Fibroblast of lung (primary cell): ENCODE results near the gene PRKACB. TPM values are rescaled to one million over a fixed set of nuclear protein-coding genes. Genes with fewer than 3 reads are reported as not detected.
A peak's percentile ranks its signal among the peaks of the same experiment; 100 is the strongest.

ENCODE experiments used
- DNase-seq, 2 donors: peaks; one replicate each; pipeline versions ENCODE4 v3.0.0 to v3.0.0-alpha.2; 2010; ENCODE audit warnings: low read depth in 2 of 2
- H2AFZ ChIP-seq: 2 replicates; pipeline ENCODE4 v1.5.1; 2012; ENCODE audit warnings: low read length, control low read depth, inconsistent platforms
- H3K27ac ChIP-seq: 2 replicates; pipeline ENCODE4 v1.5.1; 2011; ENCODE audit warnings: low read length, control low read depth; ENCODE audit not compliant: insufficient read depth
- H3K27me3 ChIP-seq: 2 replicates; pipeline ENCODE4 v1.5.1; 2011; ENCODE audit warnings: mild to moderate bottlenecking, low read length; ENCODE audit not compliant: control insufficient read depth, insufficient read depth
- H3K36me3 ChIP-seq: 2 replicates; pipeline ENCODE4 v1.5.1; 2011; ENCODE audit warnings: low read length; ENCODE audit not compliant: control insufficient read depth, insufficient read depth
- H3K4me1 ChIP-seq: 2 replicates; pipeline ENCODE4 v1.5.1; 2011; ENCODE audit warnings: low read length; ENCODE audit not compliant: control insufficient read depth, insufficient read depth; ENCODE audit errors: extremely low read depth
- H3K4me2 ChIP-seq: 2 replicates; pipeline ENCODE4 v1.5.1; 2011; ENCODE audit warnings: low read length, control low read depth; ENCODE audit not compliant: insufficient read depth; ENCODE audit errors: extremely low read depth
- H3K4me3 ChIP-seq, 4 experiments: fragments of 200-600 bp in 1 of 4; sonication (generic) in 1 of 4; replicated peaks in 1 of 4; 2 replicates each; pipeline ENCODE4 v1.5.1; 2011 to 2016; ENCODE audit warnings: low read length in 4 of 4, low read depth in 3 of 4, mild to moderate bottlenecking in 3 of 4, control low read depth in 2 of 4, inconsistent platforms in 1 of 4, mixed read lengths in 1 of 4; ENCODE audit not compliant: insufficient read depth in 1 of 4; ENCODE audit errors: control extremely low read depth in 1 of 4
- H3K79me2 ChIP-seq: 2 replicates; pipeline ENCODE4 v1.5.1; 2012; ENCODE audit warnings: mild to moderate bottlenecking, low read length, inconsistent platforms; ENCODE audit not compliant: control insufficient read depth, insufficient read depth
- H3K9ac ChIP-seq: 2 replicates; pipeline ENCODE4 v1.5.1; 2011; ENCODE audit warnings: mild to moderate bottlenecking, low read length, control low read depth; ENCODE audit not compliant: insufficient read depth
- H3K9me3 ChIP-seq: 2 replicates; pipeline ENCODE4 v1.5.1; 2012; ENCODE audit warnings: low read depth, low read length; ENCODE audit not compliant: control insufficient read depth, insufficient read depth
- H4K20me1 ChIP-seq: 2 replicates; pipeline ENCODE4 v1.5.1; 2011; ENCODE audit warnings: low read length; ENCODE audit not compliant: control insufficient read depth, insufficient read depth; ENCODE audit errors: extremely low read depth
- CTCF ChIP-seq, 2 donors: IDR thresholded peaks in 1 of 2; conservative IDR thresholded peaks in 1 of 2; 1 replicate in 1 of 2; 2 replicates in 1 of 2; pipeline ENCODE4 v1.5.1; 2011 to 2012; ENCODE audit warnings: low read length in 2 of 2, control low read depth in 1 of 2, inconsistent platforms in 1 of 2, low read depth in 1 of 2, mild to moderate bottlenecking in 1 of 2
- EZH2 ChIP-seq: IDR thresholded peaks from 2 replicates; pipeline ENCODE4 v1.5.1; 2012; ENCODE audit warnings: low read length, control low read depth, mild to moderate bottlenecking; ENCODE audit errors: missing control alignments
- polyA plus RNA-seq, 2 donors: library from polyadenylated mRNA; depleted of rRNA in 1 of 2; stranded (reverse) in 1 of 2; unstranded in 1 of 2; fragments of >200 nt; gene quantifications; 2 replicates each; pipeline ENCODE4 v1.2.1, GENCODE V29; 2011 to 2012; ENCODE audit warnings: missing spikeins in 1 of 2
- total RNA-seq: library from RNA; depleted of rRNA; stranded (reverse); fragments of >200 nt; gene quantifications from 2 replicates; pipeline ENCODE4 v1.2.1, GENCODE V29; 2014

PRKACB gene
- total and polyA plus RNA-seq, 2 donors (not counting 1 experiment from before 2014, with no cell fraction given), result 22.0 to 32.6 TPM

- Histone ChIP-seq H3K4me2 (no peak overlapping the region), H3K27ac (no peak overlapping the region), H3K36me3 (no peaks in the 10 kb centered on the region), H3K79me2 (no peaks in the 10 kb centered on the region), H4K20me1 (no peaks in the 10 kb centered on the region), H2AFZ (no peak overlapping the region), H3K9me3 (no peaks in the 10 kb centered on the region), H3K9ac (no peak overlapping the region), H3K4me3 (no peak overlapping the region), H3K27me3 (no peaks in the 10 kb centered on the region), H3K4me1 (no peaks in the 10 kb centered on the region)
- peak; percentile 96 to 97 for DNase-seq
- TF ChIP-seq EZH2, result no peak
- TF ChIP-seq CTCF (conservative IDR thresholded peaks at IDR 0.05 in 1 of 2, IDR thresholded peaks at IDR 0.05 in 1 of 2; ENCODE audit: low read depth in 1 of 2, low read length in 2 of 2), result no peak
Observed at GRCh38 chr1:84247425-84248220, 103.6 kb downstream of the PRKACB start.

GRCh38 chr1:84250668-84251067 lies 106.6 kb downstream of the PRKACB start:
- no peak overlapping the region for H3K9ac ChIP-seq
- H3K4me2 ChIP-seq, result no peak overlapping the region
- H2AFZ ChIP-seq, result no peak overlapping the region
- no peak for TF ChIP-seq CTCF (conservative IDR thresholded peaks at IDR 0.05 in 1 of 2, IDR thresholded peaks at IDR 0.05 in 1 of 2; ENCODE audit: low read depth in 1 of 2, low read length in 2 of 2)
- TF ChIP-seq EZH2, result no peak
- H3K36me3 ChIP-seq, result no peaks in the 10 kb centered on the region
- no peaks in the 10 kb centered on the region for H3K9me3 ChIP-seq
- H3K27ac ChIP-seq, result no peak overlapping the region
- no peaks in the 10 kb centered on the region for H4K20me1 ChIP-seq
- no peak overlapping the region for H3K4me3 ChIP-seq
- DNase-seq, result no peak
- no peaks in the 10 kb centered on the region for H3K27me3 ChIP-seq
- H3K79me2 ChIP-seq, result no peaks in the 10 kb centered on the region
- H3K4me1 ChIP-seq, result no peaks in the 10 kb centered on the region

- H4K20me1 ChIP-seq, result no peaks in the 10 kb centered on the region
- H3K79me2 ChIP-seq, result no peaks in the 10 kb centered on the region
- no peaks in the 10 kb centered on the region for H3K4me1 ChIP-seq
- no peak overlapping the region for H3K9ac ChIP-seq
- DNase-seq, result peak in 1 of 2 donors; percentile 89
- H3K27me3 ChIP-seq, result no peaks in the 10 kb centered on the region
- no peak overlapping the region for H3K4me2 ChIP-seq
- H2AFZ ChIP-seq, result no peak overlapping the region
- no peak for TF ChIP-seq CTCF (conservative IDR thresholded peaks at IDR 0.05 in 1 of 2, IDR thresholded peaks at IDR 0.05 in 1 of 2; ENCODE audit: low read depth in 1 of 2, low read length in 2 of 2)
- no peak for TF ChIP-seq EZH2
- no peaks in the 10 kb centered on the region for H3K36me3 ChIP-seq
- no peaks in the 10 kb centered on the region for H3K9me3 ChIP-seq
- no peak overlapping the region for H3K4me3 ChIP-seq
- no peak overlapping the region for H3K27ac ChIP-seq
Observed at GRCh38 chr1:84253036-84253435, 109.0 kb downstream of the PRKACB start.
